Astrocyte of the cerebellum (primary cell): ENCODE measurements around the gene GREB1.

Experiments used
- DNase-seq: peaks from one replicate; pipeline ENCODE4 v3.0.0-alpha.2; 2011; ENCODE audit warnings: low read depth
- H3K4me3 ChIP-seq: 2 replicates; pipeline ENCODE4 v1.5.1; 2011; ENCODE audit warnings: mild to moderate bottlenecking, low read depth, low read length, moderate library complexity
- CTCF ChIP-seq: IDR thresholded peaks from 2 replicates; pipeline ENCODE4 v1.5.1; 2012; ENCODE audit warnings: low read length, low read depth, moderate library complexity, mild to moderate bottlenecking; ENCODE audit errors: missing control alignments
- in situ Hi-C: cut with HindIII; loops from 2 replicates; pipeline ENCODE4 v1.10.0; 2017; ENCODE audit warnings: low sequenced_read_pairs

Gene GREB1

GRCh38 chr2:11509657-11510360 lies 24.0 kb upstream of the GREB1 start:
- H3K4me3 ChIP-seq, result no peak overlapping the region
- TF ChIP-seq CTCF, result no peak
- in situ Hi-C loops, result no loop called here
- no peak for DNase-seq

- H3K4me3 ChIP-seq, result no peak overlapping the region
- DNase-seq, result no peak
- in situ Hi-C loops, result no loop called here
- no peak for TF ChIP-seq CTCF
These were observed 21.4 kb upstream of the GREB1 start for GRCh38 chr2:11512431-11512830.

GRCh38 chr2:11513319-11513718 lies 20.5 kb upstream of the GREB1 start:
- no peak for TF ChIP-seq CTCF
- DNase-seq, result no peak
- no peak overlapping the region for H3K4me3 ChIP-seq
- in situ Hi-C loops, result no loop called here

- TF ChIP-seq CTCF, result no peak
- DNase-seq, result no peak
- in situ Hi-C loops, result no loop called here
- H3K4me3 ChIP-seq, result no peak overlapping the region
These were observed 19.6 kb upstream of the GREB1 start for GRCh38 chr2:11514081-11514730.

- no peak for TF ChIP-seq CTCF
- H3K4me3 ChIP-seq, result no peak overlapping the region
- DNase-seq, result no peak
- in situ Hi-C loops, result no loop called here
These were observed 18.9 kb upstream of the GREB1 start for GRCh38 chr2:11514904-11515303.

- in situ Hi-C loops, result no loop called here
- no peak for DNase-seq
- no peak overlapping the region for H3K4me3 ChIP-seq
- TF ChIP-seq CTCF, result no peak
These were observed 18.3 kb upstream of the GREB1 start for GRCh38 chr2:11515490-11515981.
